ENCODE measurements around the gene FRYL. TPM values are rescaled to one million over a fixed set of nuclear protein-coding genes. Genes with fewer than 3 reads are reported as not detected.

The FRYL gene
- total RNA-seq, 1 experiment from 2014 or later: 53.9 TPM

- intact Hi-C loops (cut with micrococcal nuclease): no loop called here
- Mint-ChIP-seq H3K4me3 (ENCODE audit: unreplicated experiment) (no peak overlapping the region), H3K4me1 (ENCODE audit: insufficient read depth, unreplicated experiment) (peaks cover 15% of the 10 kb centered on the region), H3K9me3 (ENCODE audit: unreplicated experiment) (no peaks in the 10 kb centered on the region), H3K27me3 (ENCODE audit: insufficient read depth, unreplicated experiment) (no peaks in the 10 kb centered on the region), H3K36me3 (ENCODE audit: insufficient read depth, unreplicated experiment) (no peaks in the 10 kb centered on the region), H3K27ac (ENCODE audit: low read depth, unreplicated experiment) (no peak overlapping the region)
- no TSS peak for BruUV-seq (replicated peaks)
- TF ChIP-seq CTCF (IDR thresholded peaks at IDR 0.05; ENCODE audit: unreplicated experiment): no peak
- ChIA-PET POLR2A (no interaction called here), CTCF (interaction anchor here (0.7 to 1.4 kb wide), 2 partner anchors 166 to 211 kb away, joined by 3 read pairs; no protein-coding TSS in a partner anchor)
- DNase-seq (ENCODE audit: unreplicated experiment): no peak
Observed at GRCh38 chr4:48796927-48797679, 17.0 kb upstream of the FRYL start.

- intact Hi-C loops (cut with micrococcal nuclease): no loop called here
- TF ChIP-seq CTCF (IDR thresholded peaks at IDR 0.05; ENCODE audit: unreplicated experiment): no peak
- Mint-ChIP-seq H3K9me3 (ENCODE audit: unreplicated experiment) (no peaks in the 10 kb centered on the region), H3K4me1 (ENCODE audit: insufficient read depth, unreplicated experiment) (peaks cover 9% of the 10 kb centered on the region), H3K36me3 (ENCODE audit: insufficient read depth, unreplicated experiment) (no peaks in the 10 kb centered on the region), H3K4me3 (ENCODE audit: unreplicated experiment) (no peak overlapping the region), H3K27me3 (ENCODE audit: insufficient read depth, unreplicated experiment) (no peaks in the 10 kb centered on the region), H3K27ac (ENCODE audit: low read depth, unreplicated experiment) (no peak overlapping the region)
- DNase-seq (ENCODE audit: unreplicated experiment): no peak
- BruUV-seq (replicated peaks): no TSS peak
- ChIA-PET CTCF (interaction anchor here (0.6 to 1.4 kb wide), 3 partner anchors 53 to 172 kb away, joined by 3 read pairs; no protein-coding TSS in a partner anchor), POLR2A (interaction anchor here (0.9 kb wide), 1 partner anchor 34 kb away, joined by 3 read pairs; the partner anchor contains the start of gene OCIAD1)
Observed at GRCh38 chr4:48796191-48796926, 16.3 kb upstream of the FRYL start.

- no peak for TF ChIP-seq CTCF (IDR thresholded peaks at IDR 0.05; ENCODE audit: unreplicated experiment)
- no peaks in the 10 kb centered on the region for H3K36me3 Mint-ChIP-seq (ENCODE audit: insufficient read depth, unreplicated experiment)
- H3K27ac Mint-ChIP-seq (ENCODE audit: low read depth, unreplicated experiment): no peak overlapping the region
- ChIA-PET CTCF (no interaction called here), POLR2A (no interaction called here)
- no peaks in the 10 kb centered on the region for H3K27me3 Mint-ChIP-seq (ENCODE audit: insufficient read depth, unreplicated experiment)
- H3K9me3 Mint-ChIP-seq (ENCODE audit: unreplicated experiment): no peaks in the 10 kb centered on the region
- DNase-seq (ENCODE audit: unreplicated experiment): no peak
- intact Hi-C loops (cut with micrococcal nuclease): no loop called here
- peaks cover 9% of the 10 kb centered on the region for H3K4me1 Mint-ChIP-seq (ENCODE audit: insufficient read depth, unreplicated experiment)
- no TSS peak for BruUV-seq (replicated peaks)
- no peak overlapping the region for H3K4me3 Mint-ChIP-seq (ENCODE audit: unreplicated experiment)
Observed at GRCh38 chr4:48795108-48795507, 15.0 kb upstream of the FRYL start.

- Mint-ChIP-seq H3K36me3 (ENCODE audit: insufficient read depth, unreplicated experiment) (no peaks in the 10 kb centered on the region), H3K9me3 (ENCODE audit: unreplicated experiment) (no peaks in the 10 kb centered on the region), H3K4me3 (ENCODE audit: unreplicated experiment) (no peak overlapping the region), H3K27ac (ENCODE audit: low read depth, unreplicated experiment) (no peak overlapping the region), H3K4me1 (ENCODE audit: insufficient read depth, unreplicated experiment) (no peaks in the 10 kb centered on the region), H3K27me3 (ENCODE audit: insufficient read depth, unreplicated experiment) (no peaks in the 10 kb centered on the region)
- no peak for DNase-seq (ENCODE audit: unreplicated experiment)
- CTCF ChIA-PET: interaction anchor here (0.6 kb wide), 1 partner anchor 109 kb away, joined by 3 read pairs; no protein-coding TSS in a partner anchor
- TF ChIP-seq CTCF (IDR thresholded peaks at IDR 0.05; ENCODE audit: unreplicated experiment): no peak
- BruUV-seq (replicated peaks): no TSS peak
- POLR2A ChIA-PET: interaction anchor here (1.3 to 3.8 kb wide), 3 partner anchors 10 to 12 kb away, joined by 5 to 16 read pairs (median 5); partner anchors contain the start of gene FRYL
- intact Hi-C loops (cut with micrococcal nuclease): no loop called here
Observed at GRCh38 chr4:48792348-48793006, 12.4 kb upstream of the FRYL start.
